Measurements from ENCODE around the gene HEG1. TPM values are rescaled to one million over a fixed set of nuclear protein-coding genes. Genes with fewer than 3 reads are reported as not detected.

Gene HEG1
- total and polyA plus RNA-seq, 2 donors (not counting 3 experiments of a cell fraction or from before 2014, with no cell fraction given): 50.1 to 106 TPM

GRCh38 chr3:125069452-125069851 lies 13.7 kb upstream of the HEG1 start:
- ChIA-PET POLR2A (no interaction called here), CTCF (interaction anchor here (1.5 to 1.6 kb wide), 2 partner anchors 13 to 15 kb away, joined by 3 to 4 read pairs; no protein-coding TSS in a partner anchor)
- Histone ChIP-seq H3K9me3 (replicated peaks; ENCODE audit: control insufficient read depth, insufficient read depth, low read length) (no peaks in the 10 kb centered on the region), H3K36me3 (ENCODE audit: control insufficient read depth in 2 of 2, extremely low read depth in 1 of 2, insufficient read depth in 2 of 2, low read length in 2 of 2) (no peaks in the 10 kb centered on the region), H3K4me2 (ENCODE audit: insufficient read depth, low read length) (no peak overlapping the region), H3K4me1 (ENCODE audit: control insufficient read depth, extremely low read depth, insufficient read depth, low read length) (no peaks in the 10 kb centered on the region), H3K27me3 (ENCODE audit: control insufficient read depth in 2 of 2, insufficient read depth in 2 of 2, low read length in 2 of 2) (no peaks in the 10 kb centered on the region), H3K4me3 (replicated peaks in 1 of 3; ENCODE audit: insufficient read depth in 1 of 3, low read depth in 1 of 3, low read length in 3 of 3) (no peak overlapping the region), H4K20me1 (replicated peaks; ENCODE audit: control insufficient read depth, extremely low read depth, insufficient read depth, low read length) (no peaks in the 10 kb centered on the region), H3K9ac (replicated peaks; ENCODE audit: extremely low read depth, insufficient read depth, low read length) (no peak overlapping the region), H2AFZ (ENCODE audit: low read depth, low read length) (no peak overlapping the region), H3K9me1 (replicated peaks; ENCODE audit: control insufficient read depth, extremely low read depth, insufficient read depth, low read length) (no peaks in the 10 kb centered on the region), H3K27ac (ENCODE audit: insufficient read depth, low read depth, low read length) (no peak overlapping the region), H3K79me2 (ENCODE audit: control insufficient read depth, insufficient read depth, low read length) (no peaks in the 10 kb centered on the region)
- TF ChIP-seq MYC (IDR thresholded peaks at IDR 0.05; ENCODE audit: low read depth, low read length) (no peak), GATA2 (IDR thresholded peaks at IDR 0.05; ENCODE audit: insufficient read depth, insufficient read length, low read depth, low read length) (no peak), POLR2AphosphoS5 (IDR thresholded peaks at IDR 0.05; ENCODE audit: insufficient read depth, low read depth, low read length) (no peak)
- no TSS peak for BruUV-seq (replicated peaks)
- no peak for FAIRE-seq
- dilution Hi-C loops (cut with MboI; ENCODE audit: extremely low pct_ligation_motif_present, low sequenced_read_pairs): no loop called here
- intact Hi-C loops (cut with micrococcal nuclease): no loop called here
- DNase-seq (ENCODE audit: low read depth, low spot score): no peak

DNA sequence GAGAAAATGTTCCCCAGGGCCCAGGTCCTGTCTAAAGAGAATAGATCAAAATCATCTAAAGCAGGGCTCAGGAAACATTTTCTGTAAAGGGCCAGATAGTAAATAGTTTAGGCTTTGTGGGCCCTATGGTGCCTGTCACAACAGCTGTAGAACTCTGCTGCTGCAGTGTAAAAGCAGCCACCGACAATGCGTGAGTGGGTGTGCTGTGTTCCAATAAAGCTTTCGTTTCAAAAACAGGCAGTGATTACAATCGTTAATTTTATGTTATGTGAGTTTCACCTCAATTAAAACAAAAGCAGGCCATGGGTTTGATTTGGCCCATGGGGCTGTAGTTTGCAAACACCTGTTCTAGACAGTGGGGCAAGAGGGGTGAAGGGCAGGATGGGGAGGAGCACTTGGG lies 12.5 kb upstream of the HEG1 start:
- H3K4me2 ChIP-seq (ENCODE audit: insufficient read depth, low read length): no peak overlapping the region
- H3K4me3 ChIP-seq (replicated peaks in 1 of 3; ENCODE audit: insufficient read depth in 1 of 3, low read depth in 1 of 3, low read length in 3 of 3): no peak overlapping the region
- H3K4me1 ChIP-seq (ENCODE audit: control insufficient read depth, extremely low read depth, insufficient read depth, low read length): peaks cover 6% of the 10 kb centered on the region
- FAIRE-seq (no peak), DNase-seq (ENCODE audit: low read depth, low spot score) (no peak)
- no peaks in the 10 kb centered on the region for H3K79me2 ChIP-seq (ENCODE audit: control insufficient read depth, insufficient read depth, low read length)
- no peak overlapping the region for H3K27ac ChIP-seq (ENCODE audit: insufficient read depth, low read depth, low read length)
- dilution Hi-C loops (cut with MboI; ENCODE audit: extremely low pct_ligation_motif_present, low sequenced_read_pairs) (no loop called here), intact Hi-C loops (cut with micrococcal nuclease) (no loop called here)
- H2AFZ ChIP-seq (ENCODE audit: low read depth, low read length): no peak overlapping the region
- no peaks in the 10 kb centered on the region for H3K27me3 ChIP-seq (ENCODE audit: control insufficient read depth in 2 of 2, insufficient read depth in 2 of 2, low read length in 2 of 2)
- H3K9me1 ChIP-seq (replicated peaks; ENCODE audit: control insufficient read depth, extremely low read depth, insufficient read depth, low read length): no peaks in the 10 kb centered on the region
- no peaks in the 10 kb centered on the region for H4K20me1 ChIP-seq (replicated peaks; ENCODE audit: control insufficient read depth, extremely low read depth, insufficient read depth, low read length)
- no peaks in the 10 kb centered on the region for H3K9me3 ChIP-seq (replicated peaks; ENCODE audit: control insufficient read depth, insufficient read depth, low read length)
- POLR2A ChIA-PET: no interaction called here
- no peak for TF ChIP-seq GATA2 (IDR thresholded peaks at IDR 0.05; ENCODE audit: insufficient read depth, insufficient read length, low read depth, low read length)
- TF ChIP-seq, protein P1, sequence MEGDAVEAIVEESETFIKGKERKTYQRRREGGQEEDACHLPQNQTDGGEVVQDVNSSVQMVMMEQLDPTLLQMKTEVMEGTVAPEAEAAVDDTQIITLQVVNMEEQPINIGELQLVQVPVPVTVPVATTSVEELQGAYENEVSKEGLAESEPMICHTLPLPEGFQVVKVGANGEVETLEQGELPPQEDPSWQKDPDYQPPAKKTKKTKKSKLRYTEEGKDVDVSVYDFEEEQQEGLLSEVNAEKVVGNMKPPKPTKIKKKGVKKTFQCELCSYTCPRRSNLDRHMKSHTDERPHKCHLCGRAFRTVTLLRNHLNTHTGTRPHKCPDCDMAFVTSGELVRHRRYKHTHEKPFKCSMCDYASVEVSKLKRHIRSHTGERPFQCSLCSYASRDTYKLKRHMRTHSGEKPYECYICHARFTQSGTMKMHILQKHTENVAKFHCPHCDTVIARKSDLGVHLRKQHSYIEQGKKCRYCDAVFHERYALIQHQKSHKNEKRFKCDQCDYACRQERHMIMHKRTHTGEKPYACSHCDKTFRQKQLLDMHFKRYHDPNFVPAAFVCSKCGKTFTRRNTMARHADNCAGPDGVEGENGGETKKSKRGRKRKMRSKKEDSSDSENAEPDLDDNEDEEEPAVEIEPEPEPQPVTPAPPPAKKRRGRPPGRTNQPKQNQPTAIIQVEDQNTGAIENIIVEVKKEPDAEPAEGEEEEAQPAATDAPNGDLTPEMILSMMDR (IDR thresholded peaks at IDR 0.05; ENCODE audit: extremely low read depth in 1 of 2, insufficient read depth in 1 of 2, low read depth in 1 of 2, low read length in 2 of 2): no peak
- no peak for TF ChIP-seq POLR2AphosphoS5 (IDR thresholded peaks at IDR 0.05; ENCODE audit: insufficient read depth, low read depth, low read length)
- TF ChIP-seq EZH2 (IDR thresholded peaks at IDR 0.05; ENCODE audit: borderline replicate concordance, low read depth, low read length, severe bottlenecking): no peak
- no peak for TF ChIP-seq FOS (IDR thresholded peaks at IDR 0.05; ENCODE audit: borderline replicate concordance, insufficient read depth, low read length)
- TF ChIP-seq MYC (IDR thresholded peaks at IDR 0.05; ENCODE audit: low read depth, low read length): no peak
- TF ChIP-seq MAX (IDR thresholded peaks at IDR 0.05; ENCODE audit: insufficient read depth, insufficient read length): no peak
- TF ChIP-seq JUN (IDR thresholded peaks at IDR 0.05; ENCODE audit: borderline replicate concordance, insufficient read depth, insufficient read length, low read depth): no peak
- H3K36me3 ChIP-seq (ENCODE audit: control insufficient read depth in 2 of 2, extremely low read depth in 1 of 2, insufficient read depth in 2 of 2, low read length in 2 of 2): no peaks in the 10 kb centered on the region
- CTCF ChIA-PET: no interaction called here
- no TSS peak for BruUV-seq (replicated peaks)
- no peak overlapping the region for H3K9ac ChIP-seq (replicated peaks; ENCODE audit: extremely low read depth, insufficient read depth, low read length)
